Daoy (cell line): ENCODE results near the gene GOLT1A. TPM values are rescaled to one million over a fixed set of nuclear protein-coding genes. Genes with fewer than 3 reads are reported as not detected.
A peak's percentile ranks its signal among the peaks of the same experiment; 100 is the strongest.
"Not testable (repeated sequence)": the region's sequence is repeated elsewhere in the genome, so short reads cannot be mapped to it uniquely, and the experiment has no call there.

Source experiments
- DNase-seq: peaks from one replicate; pipeline ENCODE4 v3.0.0-alpha.2; 2015; ENCODE audit warnings: low read depth
- total RNA-seq: library from RNA; depleted of rRNA; stranded (reverse); fragments of >200 nt; shearing (Covaris generic); gene quantifications from 2 replicates; pipeline ENCODE4 v1.2.3, GENCODE V29; 2014

GOLT1A gene
- total RNA-seq, 1 experiment from 2014 or later: not detected

- no peak for DNase-seq
Observed at GRCh38 chr1:204249736-204250427, 36.1 kb upstream of the GOLT1A start.

GRCh38 chr1:204248954-204249353 lies 35.2 kb upstream of the GOLT1A start:
- DNase-seq: no peak

GRCh38 chr1:204246876-204247275 lies 33.1 kb upstream of the GOLT1A start:
- no peak for DNase-seq

GRCh38 chr1:204242920-204243319 lies 29.1 kb upstream of the GOLT1A start:
- no peak for DNase-seq

- no peak for DNase-seq
Observed at GRCh38 chr1:204241914-204242313, 28.1 kb upstream of the GOLT1A start.

GRCh38 chr1:204241050-204241449 lies 27.3 kb upstream of the GOLT1A start:
- DNase-seq: peak; percentile 12

GRCh38 chr1:204240233-204240632 lies 26.4 kb upstream of the GOLT1A start:
- no peak for DNase-seq

GRCh38 chr1:204239401-204239800 lies 25.6 kb upstream of the GOLT1A start:
- DNase-seq: not testable (repeated sequence)

GRCh38 chr1:204238520-204238919 lies 24.7 kb upstream of the GOLT1A start:
- DNase-seq: not testable (repeated sequence)

GRCh38 chr1:204237515-204237914 lies 23.7 kb upstream of the GOLT1A start:
- DNase-seq: not testable (repeated sequence)

- no peak for DNase-seq
Observed at GRCh38 chr1:204232526-204232925, 18.7 kb upstream of the GOLT1A start.

GRCh38 chr1:204230211-204230610 lies 16.4 kb upstream of the GOLT1A start:
- DNase-seq: no peak

- no peak for DNase-seq
Observed at GRCh38 chr1:204228896-204229295, 15.1 kb upstream of the GOLT1A start.

GRCh38 chr1:204227996-204228785 lies 14.4 kb upstream of the GOLT1A start:
- no peak for DNase-seq

- DNase-seq: no peak
Observed at GRCh38 chr1:204227351-204227750, 13.6 kb upstream of the GOLT1A start.

- DNase-seq: peak; percentile 78
Observed at GRCh38 chr1:204225841-204226735, 12.3 kb upstream of the GOLT1A start.

- peak; percentile 41 for DNase-seq
Observed at GRCh38 chr1:204224655-204225054, 10.9 kb upstream of the GOLT1A start.

GRCh38 chr1:204223129-204223860 lies 9.5 kb upstream of the GOLT1A start:
- DNase-seq: no peak

GRCh38 chr1:204222764-204223055 lies 8.9 kb upstream of the GOLT1A start:
- DNase-seq: no peak

- no peak for DNase-seq
Observed at GRCh38 chr1:204222006-204222763, 8.4 kb upstream of the GOLT1A start.

- DNase-seq: no peak
Observed at GRCh38 chr1:204221271-204221670, 7.5 kb upstream of the GOLT1A start.
